ENCODE measurements around the gene KATNB1.

DNA sequence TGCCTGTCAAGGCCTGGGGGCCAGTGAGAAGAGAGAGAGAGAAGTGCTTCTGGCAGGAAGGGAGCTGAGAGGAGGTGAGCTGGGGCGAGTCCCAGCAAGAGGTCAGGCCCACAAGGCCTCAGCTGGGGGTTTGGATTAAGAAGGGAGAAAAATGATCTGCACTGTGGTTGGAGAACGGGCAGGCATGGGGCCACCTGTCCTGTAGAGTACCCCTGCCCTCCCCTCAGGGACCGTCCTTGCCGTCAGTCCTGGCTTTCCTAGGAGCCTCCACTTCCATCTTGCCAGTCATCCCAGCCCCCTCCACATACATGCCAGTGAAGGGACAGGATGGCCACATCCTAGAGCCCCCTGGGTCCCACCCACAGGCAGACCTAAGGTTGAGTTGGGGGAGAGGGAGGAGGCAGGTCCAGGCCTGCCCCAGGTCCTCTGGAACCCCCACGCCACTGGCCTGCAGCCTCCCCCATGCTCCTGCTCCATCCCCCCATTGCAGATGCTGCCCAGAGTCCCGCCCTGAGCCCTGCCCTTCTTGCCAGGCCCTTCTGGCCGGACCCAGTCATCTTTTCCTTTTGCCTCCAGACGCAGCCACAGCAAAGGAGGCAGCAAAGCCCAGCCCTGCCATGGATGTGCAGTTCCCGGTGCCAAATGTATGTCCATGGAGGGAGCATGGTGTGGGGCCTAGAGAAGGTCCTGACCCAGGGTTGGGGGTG lies 18.9 kb downstream of the KATNB1 start:
- TF ChIP-seq, protein P1, sequence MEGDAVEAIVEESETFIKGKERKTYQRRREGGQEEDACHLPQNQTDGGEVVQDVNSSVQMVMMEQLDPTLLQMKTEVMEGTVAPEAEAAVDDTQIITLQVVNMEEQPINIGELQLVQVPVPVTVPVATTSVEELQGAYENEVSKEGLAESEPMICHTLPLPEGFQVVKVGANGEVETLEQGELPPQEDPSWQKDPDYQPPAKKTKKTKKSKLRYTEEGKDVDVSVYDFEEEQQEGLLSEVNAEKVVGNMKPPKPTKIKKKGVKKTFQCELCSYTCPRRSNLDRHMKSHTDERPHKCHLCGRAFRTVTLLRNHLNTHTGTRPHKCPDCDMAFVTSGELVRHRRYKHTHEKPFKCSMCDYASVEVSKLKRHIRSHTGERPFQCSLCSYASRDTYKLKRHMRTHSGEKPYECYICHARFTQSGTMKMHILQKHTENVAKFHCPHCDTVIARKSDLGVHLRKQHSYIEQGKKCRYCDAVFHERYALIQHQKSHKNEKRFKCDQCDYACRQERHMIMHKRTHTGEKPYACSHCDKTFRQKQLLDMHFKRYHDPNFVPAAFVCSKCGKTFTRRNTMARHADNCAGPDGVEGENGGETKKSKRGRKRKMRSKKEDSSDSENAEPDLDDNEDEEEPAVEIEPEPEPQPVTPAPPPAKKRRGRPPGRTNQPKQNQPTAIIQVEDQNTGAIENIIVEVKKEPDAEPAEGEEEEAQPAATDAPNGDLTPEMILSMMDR (IDR thresholded peaks at IDR 0.05): no peak
- TF ChIP-seq EZH2phosphoT487 (IDR thresholded peaks at IDR 0.05): no peak

All from neural progenitor cell (in vitro differentiated cells).